ENCODE measurements around the gene NGEF. TPM values are rescaled to one million over a fixed set of nuclear protein-coding genes. Genes with fewer than 3 reads are reported as not detected.

The NGEF gene
- total and polyA plus RNA-seq, 2 donors (not counting 1 experiment from before 2014, with no cell fraction given): under 0.01 to 0.24 TPM

GRCh38 chr2:232890536-232890895 is 122.5 kb downstream of the NGEF start:
- Histone ChIP-seq H3K27ac (ENCODE audit: insufficient read depth, low read length) (no peak overlapping the region), H3K4me1 (ENCODE audit: control insufficient read depth, extremely low read depth, insufficient read depth, low read length) (no peaks in the 10 kb centered on the region), H3K4me2 (ENCODE audit: extremely low read depth, insufficient read depth, low read length) (no peak overlapping the region), H3K9me3 (ENCODE audit: control insufficient read depth, insufficient read depth, low read depth, low read length) (no peaks in the 10 kb centered on the region), H3K4me3 (replicated peaks in 1 of 4; ENCODE audit: control extremely low read depth in 1 of 4, insufficient read depth in 1 of 4, low read depth in 3 of 4, low read length in 4 of 4) (no peak overlapping the region), H3K36me3 (ENCODE audit: control insufficient read depth, insufficient read depth, low read length) (no peaks in the 10 kb centered on the region), H3K9ac (ENCODE audit: insufficient read depth, low read length) (no peak overlapping the region), H2AFZ (ENCODE audit: low read length) (no peak overlapping the region), H3K79me2 (ENCODE audit: control insufficient read depth, insufficient read depth, low read length) (no peaks in the 10 kb centered on the region), H3K27me3 (ENCODE audit: control insufficient read depth, insufficient read depth, low read length) (no peaks in the 10 kb centered on the region), H4K20me1 (ENCODE audit: control insufficient read depth, extremely low read depth, insufficient read depth, low read length) (no peaks in the 10 kb centered on the region)
- no peak for DNase-seq (ENCODE audit: low read depth in 2 of 2)
- TF ChIP-seq EZH2 (IDR thresholded peaks at IDR 0.05; ENCODE audit: low read length, missing control alignments): no peak
- TF ChIP-seq, protein P1, sequence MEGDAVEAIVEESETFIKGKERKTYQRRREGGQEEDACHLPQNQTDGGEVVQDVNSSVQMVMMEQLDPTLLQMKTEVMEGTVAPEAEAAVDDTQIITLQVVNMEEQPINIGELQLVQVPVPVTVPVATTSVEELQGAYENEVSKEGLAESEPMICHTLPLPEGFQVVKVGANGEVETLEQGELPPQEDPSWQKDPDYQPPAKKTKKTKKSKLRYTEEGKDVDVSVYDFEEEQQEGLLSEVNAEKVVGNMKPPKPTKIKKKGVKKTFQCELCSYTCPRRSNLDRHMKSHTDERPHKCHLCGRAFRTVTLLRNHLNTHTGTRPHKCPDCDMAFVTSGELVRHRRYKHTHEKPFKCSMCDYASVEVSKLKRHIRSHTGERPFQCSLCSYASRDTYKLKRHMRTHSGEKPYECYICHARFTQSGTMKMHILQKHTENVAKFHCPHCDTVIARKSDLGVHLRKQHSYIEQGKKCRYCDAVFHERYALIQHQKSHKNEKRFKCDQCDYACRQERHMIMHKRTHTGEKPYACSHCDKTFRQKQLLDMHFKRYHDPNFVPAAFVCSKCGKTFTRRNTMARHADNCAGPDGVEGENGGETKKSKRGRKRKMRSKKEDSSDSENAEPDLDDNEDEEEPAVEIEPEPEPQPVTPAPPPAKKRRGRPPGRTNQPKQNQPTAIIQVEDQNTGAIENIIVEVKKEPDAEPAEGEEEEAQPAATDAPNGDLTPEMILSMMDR (conservative IDR thresholded peaks at IDR 0.05 in 1 of 2, IDR thresholded peaks at IDR 0.05 in 1 of 2; ENCODE audit: low read depth in 1 of 2, low read length in 2 of 2): no peak

DNA sequence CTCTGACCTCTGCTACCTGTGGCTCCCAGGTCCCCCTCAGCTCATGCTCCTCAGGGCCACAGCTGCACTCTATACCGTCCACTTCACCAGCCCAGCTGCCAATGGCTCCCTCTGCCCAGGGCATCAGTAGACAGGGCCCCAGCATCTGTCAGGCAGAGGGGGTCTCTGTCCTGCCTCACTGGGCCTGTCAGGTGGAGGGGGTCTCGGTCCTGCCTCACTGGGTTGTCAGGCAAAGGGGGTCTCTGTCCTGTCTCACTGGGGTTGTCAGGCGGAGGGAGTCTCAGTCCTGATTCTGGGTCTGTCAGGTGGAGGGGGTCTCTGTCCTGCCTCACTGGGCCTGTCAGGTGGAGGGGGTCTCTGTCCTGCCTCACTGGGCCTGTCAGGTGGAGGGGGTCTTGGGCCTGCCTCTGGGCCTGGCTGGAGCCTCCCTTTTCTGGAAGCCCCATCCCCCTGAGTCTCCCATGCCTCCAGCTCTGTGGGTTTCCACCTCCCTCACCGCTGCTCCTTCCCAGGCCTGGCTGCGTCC is 123.1 kb downstream of the NGEF start:
- Histone ChIP-seq H3K27ac (ENCODE audit: insufficient read depth, low read length) (no peak overlapping the region), H3K79me2 (ENCODE audit: control insufficient read depth, insufficient read depth, low read length) (no peaks in the 10 kb centered on the region), H3K9ac (ENCODE audit: insufficient read depth, low read length) (no peak overlapping the region), H3K4me2 (ENCODE audit: extremely low read depth, insufficient read depth, low read length) (no peak overlapping the region), H3K36me3 (ENCODE audit: control insufficient read depth, insufficient read depth, low read length) (no peaks in the 10 kb centered on the region), H2AFZ (ENCODE audit: low read length) (no peak overlapping the region), H3K4me1 (ENCODE audit: control insufficient read depth, extremely low read depth, insufficient read depth, low read length) (no peaks in the 10 kb centered on the region), H3K4me3 (replicated peaks in 1 of 4; ENCODE audit: control extremely low read depth in 1 of 4, insufficient read depth in 1 of 4, low read depth in 3 of 4, low read length in 4 of 4) (no peak overlapping the region), H3K9me3 (ENCODE audit: control insufficient read depth, insufficient read depth, low read depth, low read length) (no peaks in the 10 kb centered on the region), H4K20me1 (ENCODE audit: control insufficient read depth, extremely low read depth, insufficient read depth, low read length) (no peaks in the 10 kb centered on the region), H3K27me3 (ENCODE audit: control insufficient read depth, insufficient read depth, low read length) (no peaks in the 10 kb centered on the region)
- no peak for DNase-seq (ENCODE audit: low read depth in 2 of 2)
- TF ChIP-seq, protein P1 (conservative IDR thresholded peaks at IDR 0.05 in 1 of 2, IDR thresholded peaks at IDR 0.05 in 1 of 2; ENCODE audit: low read depth in 1 of 2, low read length in 2 of 2): no peak
- no peak for TF ChIP-seq EZH2 (IDR thresholded peaks at IDR 0.05; ENCODE audit: low read length, missing control alignments)

DNA sequence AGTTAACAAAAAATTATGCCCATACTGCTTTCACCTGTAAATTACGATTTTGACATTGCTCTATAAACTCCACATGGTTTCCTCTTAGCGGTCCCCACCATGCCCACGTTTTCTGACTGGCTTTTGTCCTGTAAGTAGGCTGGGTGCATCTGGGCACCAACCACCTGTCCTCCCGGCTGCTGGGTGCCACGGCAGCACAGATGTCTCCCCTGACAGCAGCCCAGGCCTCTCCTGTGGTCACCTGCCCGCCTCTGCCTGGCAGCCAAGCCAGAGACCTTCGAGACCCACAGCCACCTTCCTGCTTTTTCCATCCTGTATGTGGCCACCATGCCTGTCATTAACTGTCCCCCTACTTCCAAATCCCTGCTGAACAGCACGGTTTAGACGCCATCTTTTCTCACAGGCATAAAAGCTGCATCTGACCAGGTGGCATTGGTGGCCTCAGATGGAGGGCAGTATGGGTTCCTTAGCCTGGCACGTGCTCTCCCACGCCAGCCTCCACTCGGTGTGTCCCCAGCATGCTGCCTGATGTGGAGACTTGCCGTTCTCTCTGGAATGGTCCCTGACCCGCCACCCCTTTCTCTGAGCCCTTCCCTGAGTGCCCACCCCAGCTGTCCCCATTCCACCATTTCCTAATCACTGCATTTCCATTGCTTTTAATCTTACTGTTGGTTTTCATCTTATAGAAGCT is 124.1 kb downstream of the NGEF start:
- no peaks in the 10 kb centered on the region for H3K27me3 ChIP-seq (ENCODE audit: control insufficient read depth, insufficient read depth, low read length)
- no peak for DNase-seq (ENCODE audit: low read depth in 2 of 2)
- TF ChIP-seq, protein P1 (conservative IDR thresholded peaks at IDR 0.05 in 1 of 2, IDR thresholded peaks at IDR 0.05 in 1 of 2; ENCODE audit: low read depth in 1 of 2, low read length in 2 of 2): no peak
- no peak for TF ChIP-seq EZH2 (IDR thresholded peaks at IDR 0.05; ENCODE audit: low read length, missing control alignments)

More for the DNA sequence above, 124.1 kb downstream of the NGEF start:
- no peak overlapping the region for H3K27ac ChIP-seq (ENCODE audit: insufficient read depth, low read length)
- H3K36me3 ChIP-seq (ENCODE audit: control insufficient read depth, insufficient read depth, low read length): no peaks in the 10 kb centered on the region
- H3K9ac ChIP-seq (ENCODE audit: insufficient read depth, low read length): no peak overlapping the region
- H3K4me3 ChIP-seq (replicated peaks in 1 of 4; ENCODE audit: control extremely low read depth in 1 of 4, insufficient read depth in 1 of 4, low read depth in 3 of 4, low read length in 4 of 4): no peak overlapping the region
- H2AFZ ChIP-seq (ENCODE audit: low read length): no peak overlapping the region
- H3K4me1 ChIP-seq (ENCODE audit: control insufficient read depth, extremely low read depth, insufficient read depth, low read length): no peaks in the 10 kb centered on the region
- no peaks in the 10 kb centered on the region for H3K9me3 ChIP-seq (ENCODE audit: control insufficient read depth, insufficient read depth, low read depth, low read length)
- H4K20me1 ChIP-seq (ENCODE audit: control insufficient read depth, extremely low read depth, insufficient read depth, low read length): no peaks in the 10 kb centered on the region
- H3K4me2 ChIP-seq (ENCODE audit: extremely low read depth, insufficient read depth, low read length): no peak overlapping the region
- no peaks in the 10 kb centered on the region for H3K79me2 ChIP-seq (ENCODE audit: control insufficient read depth, insufficient read depth, low read length)

Data from fibroblast of lung (primary cell).